ENCODE measurements around the gene REC114.
"Not testable (repeated sequence)": the region's sequence is repeated elsewhere in the genome, so short reads cannot be mapped to it uniquely, and the experiment has no call there.

REC114 gene, protein sequence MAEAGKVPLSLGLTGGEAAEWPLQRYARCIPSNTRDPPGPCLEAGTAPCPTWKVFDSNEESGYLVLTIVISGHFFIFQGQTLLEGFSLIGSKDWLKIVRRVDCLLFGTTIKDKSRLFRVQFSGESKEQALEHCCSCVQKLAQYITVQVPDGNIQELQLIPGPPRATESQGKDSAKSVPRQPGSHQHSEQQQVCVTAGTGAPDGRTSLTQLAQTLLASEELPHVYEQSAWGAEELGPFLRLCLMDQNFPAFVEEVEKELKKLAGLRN

DNA sequence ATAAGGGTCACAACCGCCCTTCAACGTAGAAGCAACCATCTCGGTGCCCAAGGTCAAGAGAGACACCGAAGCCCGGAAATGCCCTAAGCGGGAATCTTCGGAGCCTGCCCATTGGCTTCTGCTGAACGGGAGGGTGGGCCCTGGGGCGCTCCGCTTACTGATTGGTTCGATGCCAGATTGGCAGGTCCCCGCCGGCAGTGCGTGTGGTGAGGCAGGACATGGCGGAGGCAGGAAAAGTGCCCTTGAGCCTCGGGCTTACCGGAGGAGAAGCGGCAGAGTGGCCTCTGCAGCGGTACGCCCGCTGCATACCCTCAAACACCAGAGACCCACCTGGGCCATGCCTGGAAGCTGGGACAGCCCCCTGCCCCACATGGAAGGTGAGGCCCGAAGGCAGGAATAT is at the start of gene REC114:
Gene REC114, plus strand, starts transcription at position 197 of the 400 bp plus-strand sequence. Its CDS starts 22 bp downstream, at position 219.
- no peak for DNase-seq (ENCODE audit: low spot score)

DNA sequence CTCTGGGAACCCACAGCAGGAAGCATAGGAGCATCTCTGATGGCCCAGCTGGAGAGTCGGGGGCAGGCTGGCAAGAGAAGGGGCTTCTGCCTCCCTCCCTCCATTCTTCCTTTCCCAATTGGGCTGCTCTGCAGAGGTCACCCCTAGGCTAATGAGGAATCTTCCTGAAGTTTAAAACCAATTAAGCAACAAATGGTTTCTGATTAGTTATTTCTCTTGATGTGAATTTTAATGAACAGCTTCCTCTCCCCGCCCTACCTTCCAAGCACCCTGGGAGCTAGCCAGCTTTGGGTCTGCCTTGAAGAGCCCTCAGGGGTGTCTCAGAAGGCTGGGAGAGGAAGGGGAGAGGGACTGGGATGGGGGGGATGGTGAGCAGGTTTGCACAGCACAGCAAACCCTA is 49.6 kb upstream of the REC114 start:
- DNase-seq (ENCODE audit: low spot score) = no peak

DNA sequence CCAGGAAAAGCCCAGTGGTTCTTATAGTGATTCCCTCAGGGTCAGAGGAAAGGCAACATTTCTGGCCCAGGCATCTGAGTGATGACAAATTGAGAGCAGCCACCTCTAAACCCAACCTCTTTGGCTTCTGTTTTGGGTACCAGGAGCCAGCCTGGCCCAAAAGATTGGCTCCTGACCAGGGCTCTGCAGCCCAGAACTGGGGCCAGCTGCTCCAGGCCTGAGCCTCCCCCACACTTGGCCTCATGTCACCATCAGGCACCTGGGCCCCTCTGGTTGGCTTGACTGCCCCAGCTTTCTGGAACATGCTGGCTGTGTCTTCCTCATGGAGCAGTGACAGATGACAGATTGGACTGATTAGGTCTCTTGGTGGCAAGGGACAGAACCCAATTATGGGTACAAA is 48.2 kb upstream of the REC114 start:
- no peak for DNase-seq (ENCODE audit: low spot score)

DNA sequence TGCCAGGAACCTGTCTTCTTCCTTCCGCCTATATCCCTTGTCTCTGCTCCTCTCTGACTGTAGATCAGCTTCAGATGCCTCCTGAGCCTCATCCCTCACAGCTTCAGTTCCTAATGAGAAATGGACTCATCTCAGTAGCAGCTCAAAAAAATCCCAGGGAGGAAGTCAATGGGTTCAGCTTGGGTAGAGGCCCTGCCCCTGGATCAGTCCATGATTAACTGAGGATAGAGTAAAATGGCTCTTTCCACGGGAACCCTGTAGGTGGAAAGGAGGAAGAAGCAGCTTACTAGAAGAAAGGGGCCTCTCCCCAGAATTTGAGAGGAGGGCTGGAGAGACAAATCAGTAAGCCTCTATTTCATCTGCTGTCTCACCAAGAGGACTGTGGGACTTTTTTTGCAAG is 47.3 kb upstream of the REC114 start:
- no peak for DNase-seq (ENCODE audit: low spot score)

DNA sequence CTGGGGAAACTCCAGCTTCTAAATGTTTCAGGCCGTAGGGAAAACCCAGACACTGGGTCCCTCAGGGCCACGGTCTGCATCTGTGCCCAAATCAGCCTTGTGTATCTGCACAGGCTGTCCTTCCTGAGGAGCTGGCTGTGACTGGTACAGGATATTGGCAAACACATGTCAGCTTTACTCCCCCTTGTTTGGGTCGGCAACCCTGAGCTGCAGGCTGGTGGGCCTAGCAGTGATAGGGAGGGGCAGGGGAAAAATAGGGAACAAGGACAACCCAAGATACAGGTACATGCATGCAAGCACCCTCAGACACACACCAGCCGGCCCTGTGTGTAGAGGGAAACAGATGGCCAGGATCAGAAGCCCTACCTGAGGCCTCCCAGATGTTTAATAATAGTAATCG is 45.5 kb upstream of the REC114 start:
- no peak for DNase-seq (ENCODE audit: low spot score)

DNA sequence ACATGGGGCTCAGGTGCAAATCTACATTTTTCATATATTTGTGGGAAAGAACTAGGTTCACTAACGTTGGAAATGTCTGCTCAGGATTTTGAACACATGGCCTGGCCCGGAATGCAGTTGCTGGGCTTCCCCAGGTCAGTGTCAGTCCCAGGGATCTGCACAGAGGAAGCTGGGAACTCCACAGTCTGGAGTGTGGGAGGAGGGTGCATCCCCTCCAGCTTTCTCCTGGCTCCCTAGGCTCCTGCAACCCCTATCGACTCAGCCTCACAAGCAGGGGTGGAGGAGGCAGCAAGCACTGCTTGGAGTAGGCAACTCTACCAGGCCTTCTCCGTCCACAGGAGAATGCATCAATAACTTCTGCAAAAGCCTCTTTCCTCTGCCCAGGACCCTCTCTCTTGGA is 44.1 kb upstream of the REC114 start:
- no peak for DNase-seq (ENCODE audit: low spot score)

DNA sequence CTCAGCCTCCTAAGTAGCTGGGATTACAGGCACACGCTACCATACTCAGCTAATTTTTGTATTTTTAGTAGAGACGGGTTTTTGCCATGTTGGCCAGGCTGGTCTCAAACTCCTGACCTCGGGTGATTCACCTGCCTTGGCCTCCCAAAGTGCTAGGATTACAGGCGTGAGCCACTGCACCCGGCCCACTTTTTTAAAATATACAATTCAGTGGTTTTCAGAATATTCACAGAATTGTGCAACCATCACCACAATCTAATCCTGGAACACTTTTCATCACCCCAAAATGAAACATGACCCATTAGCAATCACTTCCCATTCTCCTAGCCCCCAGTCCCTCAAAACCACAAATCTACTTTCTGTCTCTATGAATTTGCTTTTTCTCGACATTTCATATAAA is 42.7 kb upstream of the REC114 start:
- not testable (repeated sequence) for DNase-seq (ENCODE audit: low spot score)

DNA sequence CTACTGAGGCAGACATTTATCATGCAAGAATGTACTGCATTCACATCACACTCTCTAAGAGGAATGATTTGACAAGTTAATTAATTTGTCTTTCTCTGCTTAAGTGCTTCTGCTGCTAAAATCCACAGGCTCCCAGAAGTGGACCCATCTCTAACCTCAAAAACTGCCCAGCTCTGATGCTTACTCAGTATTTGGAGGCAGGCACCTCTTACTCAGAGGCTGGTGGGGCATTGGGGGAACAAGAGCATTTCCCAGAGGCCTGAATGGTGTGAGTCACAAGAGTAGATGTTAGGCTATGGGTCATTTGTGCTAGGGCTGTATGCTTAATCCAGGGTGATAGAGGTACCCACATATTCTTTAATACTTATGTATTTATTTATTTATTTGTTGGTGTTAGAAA is 39.8 kb upstream of the REC114 start:
- DNase-seq (ENCODE audit: low spot score) = no peak

DNA sequence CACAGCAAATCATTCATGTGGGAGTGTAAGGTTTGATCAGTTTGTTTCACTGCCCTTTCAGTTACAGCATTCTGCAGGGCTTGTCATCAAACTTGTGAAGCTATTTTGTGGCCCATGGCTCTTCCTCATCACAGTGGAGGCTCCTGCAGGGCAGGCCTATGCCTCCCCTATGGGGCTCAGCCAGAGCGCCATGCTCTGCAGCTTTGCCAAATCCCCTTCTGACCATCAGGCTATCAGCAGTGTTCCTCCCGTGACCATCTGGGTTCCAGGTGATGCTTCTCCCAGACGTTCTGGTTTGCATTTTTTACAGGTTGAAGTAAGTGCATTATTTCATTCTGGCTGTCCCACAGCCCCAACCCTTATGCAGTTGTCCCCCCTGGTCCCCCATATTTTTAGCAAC is 28.1 kb upstream of the REC114 start:
- no peak for DNase-seq (ENCODE audit: low spot score)

DNA sequence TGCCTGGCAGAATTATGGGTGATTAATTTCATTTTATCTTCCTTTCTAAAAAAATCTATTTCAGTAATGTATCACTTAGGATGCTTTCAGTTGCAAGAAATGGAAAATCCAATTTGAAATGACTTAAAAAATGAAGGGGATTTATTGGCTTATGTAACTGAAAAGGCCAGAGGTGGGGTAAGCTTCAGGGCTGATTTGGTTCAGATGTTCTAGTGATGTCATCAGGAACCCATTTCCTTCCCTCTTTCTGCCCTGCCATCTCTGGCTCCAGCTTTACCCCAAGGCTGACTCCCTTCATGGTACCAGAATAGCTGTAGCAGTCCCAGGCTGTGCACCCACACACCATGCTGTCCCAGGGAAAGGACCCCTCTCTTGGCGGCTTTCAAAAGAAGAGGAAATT is 18.5 kb upstream of the REC114 start:
- no peak for DNase-seq (ENCODE audit: low spot score)

DNA sequence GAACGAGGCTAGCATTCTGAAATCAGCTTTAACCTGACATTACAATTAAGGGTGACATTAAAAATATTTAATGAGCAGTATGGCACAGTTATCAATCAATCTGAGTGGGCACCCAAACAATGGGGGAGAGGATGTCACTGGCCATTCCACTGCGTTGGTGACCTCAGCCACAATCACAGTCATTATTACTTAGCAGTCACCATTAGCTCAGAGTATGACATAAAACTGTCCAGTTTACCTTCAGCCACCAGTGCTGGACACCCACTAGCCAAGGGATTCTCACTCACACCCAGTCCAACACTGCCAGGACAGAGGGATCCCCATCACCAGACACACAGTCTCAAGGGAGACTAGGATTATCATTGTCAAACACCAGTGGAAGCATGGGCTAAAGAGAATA is 17.5 kb upstream of the REC114 start:
- no peak for DNase-seq (ENCODE audit: low spot score)

DNA sequence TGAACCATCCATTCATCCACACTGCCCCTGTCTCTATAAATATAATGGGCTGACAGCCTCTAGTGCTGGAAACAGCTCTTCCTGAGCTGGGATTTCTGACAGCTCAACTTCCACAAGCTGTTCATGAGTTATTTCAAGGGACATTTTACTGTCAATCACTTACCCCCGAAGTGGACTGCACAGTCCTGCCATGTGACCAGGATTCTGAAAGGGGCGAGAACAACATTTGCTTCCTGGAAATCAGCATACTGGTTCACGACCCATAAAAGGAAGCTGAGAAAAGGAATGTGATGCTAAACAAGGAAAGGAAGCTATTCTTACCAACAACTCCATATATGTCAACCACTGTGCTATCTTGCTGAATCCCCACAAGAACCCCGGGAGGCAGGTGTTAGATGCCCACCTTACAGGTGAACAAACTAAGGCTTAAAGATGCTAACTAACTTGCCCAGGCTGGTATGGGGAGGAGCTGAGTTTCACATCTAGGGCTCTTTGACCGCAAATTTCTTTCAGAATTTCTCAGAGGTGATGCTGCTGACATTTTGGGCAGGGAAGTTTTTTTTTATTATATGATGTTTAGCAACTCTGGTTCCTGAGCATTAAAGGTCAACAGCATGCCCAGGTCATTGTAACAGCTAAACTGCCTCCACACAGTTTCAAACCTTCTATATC is 16.5 kb upstream of the REC114 start:
- no peak for DNase-seq (ENCODE audit: low spot score)

DNA sequence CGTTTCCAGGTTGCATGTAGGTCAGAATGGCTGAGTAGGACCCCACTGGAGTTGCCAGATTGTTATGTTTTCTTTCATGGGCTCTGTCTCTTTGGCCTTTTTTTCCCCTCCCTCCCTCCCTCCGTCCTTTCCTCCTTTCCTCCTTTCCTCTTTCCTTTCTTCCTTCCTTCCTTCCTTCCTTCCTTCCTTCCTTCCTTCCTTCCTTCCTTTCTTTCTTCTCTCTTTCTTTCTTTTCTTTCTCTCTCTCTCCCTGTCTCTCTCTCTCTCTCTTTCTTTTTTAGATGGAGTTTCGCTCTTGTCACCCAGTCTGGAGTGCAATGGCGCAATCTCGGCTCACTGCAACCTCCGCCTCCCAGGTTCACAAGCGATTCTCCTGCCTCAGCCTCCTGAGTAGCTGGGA is 11.6 kb upstream of the REC114 start:
- DNase-seq (ENCODE audit: low spot score) = not testable (repeated sequence)

DNA sequence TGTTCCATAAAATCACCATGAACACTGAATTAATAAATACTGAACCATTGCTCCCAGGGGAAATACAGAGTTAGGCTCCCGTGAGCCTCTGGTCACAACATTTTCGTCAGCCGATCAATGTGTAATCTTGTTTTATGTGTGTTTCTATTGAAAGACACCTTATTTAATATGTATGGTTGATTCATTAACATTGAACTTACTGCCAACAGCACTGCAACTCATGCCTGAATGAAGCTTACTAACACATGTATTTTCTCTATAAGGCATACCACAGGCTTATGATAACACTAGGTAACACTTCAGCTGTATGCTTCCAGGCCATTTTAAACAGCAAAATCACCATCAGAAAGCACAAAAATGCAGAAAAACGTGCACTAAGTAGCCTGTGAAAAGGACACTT is 9.1 kb upstream of the REC114 start:
- DNase-seq (ENCODE audit: low spot score) = no peak

DNA sequence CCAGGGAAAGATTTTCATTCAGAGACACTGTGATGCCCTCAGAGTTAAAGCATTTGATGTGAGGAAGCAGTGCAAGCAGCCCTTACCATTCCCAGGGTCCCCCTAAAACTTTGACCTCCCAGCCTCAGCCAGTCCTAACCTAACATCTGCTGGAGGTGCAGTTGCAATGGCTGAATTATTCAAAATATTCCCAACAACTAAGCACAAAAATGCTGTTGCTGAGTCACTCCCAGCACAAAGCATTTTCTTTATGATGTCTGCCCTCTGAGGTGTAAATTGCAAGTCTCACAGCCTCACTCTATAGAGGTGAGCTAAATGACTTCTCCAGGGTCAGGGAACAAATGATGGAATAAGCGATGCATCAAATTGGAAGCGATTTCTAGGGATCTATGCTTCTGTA is 6.4 kb upstream of the REC114 start:
- no peak for DNase-seq (ENCODE audit: low spot score)

DNA sequence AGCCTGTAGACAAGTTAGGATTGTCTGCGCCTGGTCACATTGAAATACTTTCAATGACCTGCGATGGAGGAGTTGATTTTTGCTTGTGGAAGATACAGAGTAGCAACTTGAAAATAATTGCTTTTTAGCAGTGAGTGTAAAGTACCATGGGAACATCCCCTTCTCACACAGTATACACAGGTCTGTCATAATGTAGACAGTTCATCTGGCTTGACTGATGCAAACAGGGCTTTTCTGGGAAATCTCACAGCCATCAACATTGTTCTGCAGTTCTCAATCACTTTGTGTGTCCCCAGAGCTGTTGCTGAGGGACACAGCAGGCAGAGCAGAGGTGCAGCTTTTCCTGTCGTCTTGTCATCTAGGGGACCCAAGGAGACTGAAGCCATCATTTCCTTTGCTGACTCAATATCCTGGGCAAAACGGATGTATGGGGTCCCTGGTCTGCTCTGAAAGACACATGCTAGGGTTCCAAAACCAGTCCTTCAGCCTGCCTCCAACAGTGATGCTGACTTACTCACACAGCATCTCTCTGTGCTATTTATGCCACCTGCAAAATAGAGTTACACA is 5.3 kb upstream of the REC114 start:
- DNase-seq (ENCODE audit: low spot score) = no peak

DNA sequence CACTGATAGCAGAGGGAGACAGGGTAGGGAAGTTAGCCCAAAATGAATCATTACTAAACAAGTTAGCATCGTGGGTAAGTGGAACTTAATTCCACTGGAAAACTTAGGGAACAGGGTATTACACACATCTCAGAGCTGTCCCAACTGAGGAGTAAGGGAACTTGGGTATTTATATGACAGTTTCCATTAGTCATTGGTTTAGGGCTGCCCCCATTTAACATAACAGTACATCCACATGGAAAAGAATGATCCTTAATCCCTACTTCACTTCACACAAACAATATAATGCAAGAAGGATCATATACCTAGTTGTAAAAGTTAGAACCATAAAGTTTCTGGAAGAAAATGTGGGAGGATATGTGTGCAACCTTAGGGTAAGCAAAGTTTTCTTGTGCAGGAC is 4.3 kb upstream of the REC114 start:
- no peak for DNase-seq (ENCODE audit: low spot score)

DNA sequence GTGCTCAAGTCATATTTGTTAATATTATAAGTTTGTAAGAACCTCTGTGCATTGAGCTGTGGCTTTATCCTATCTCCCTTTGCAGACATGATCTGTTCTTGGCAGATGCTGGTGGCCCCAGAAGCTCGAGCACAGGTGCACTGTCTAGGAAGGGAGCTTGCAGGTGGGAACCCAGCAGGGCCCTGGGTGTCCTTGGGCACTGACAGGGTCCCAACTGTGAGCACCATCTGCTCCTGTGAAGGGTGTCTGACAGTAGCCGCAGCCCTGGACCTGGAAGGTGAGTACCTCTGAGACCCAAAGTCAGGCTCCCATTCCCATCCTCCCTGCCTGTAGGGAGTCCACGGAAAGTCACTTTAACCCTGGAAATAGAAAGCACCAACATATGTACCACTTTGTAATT is 2.4 kb upstream of the REC114 start:
- DNase-seq (ENCODE audit: low spot score) = no peak

DNA sequence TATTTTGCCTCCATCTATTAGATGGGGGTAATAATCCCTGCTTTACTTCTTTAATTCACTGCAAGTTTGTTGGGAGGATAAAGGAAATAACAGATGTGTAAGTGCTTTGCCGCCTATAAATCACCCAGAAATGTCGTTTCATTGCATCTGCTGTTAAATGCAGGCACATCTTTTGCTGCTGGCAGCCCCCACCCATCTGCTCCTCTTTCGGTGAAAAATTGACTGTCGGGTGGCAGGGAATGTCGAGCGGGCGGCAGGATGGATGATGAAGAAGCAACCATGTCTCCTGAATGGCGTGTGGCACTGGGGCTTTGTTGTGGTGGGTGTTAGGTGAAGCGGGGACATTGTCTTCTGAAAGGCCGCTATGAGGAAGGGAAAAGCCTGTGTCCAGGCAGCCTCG is 543 bp upstream of the REC114 start:
- no peak for DNase-seq (ENCODE audit: low spot score)

DNA sequence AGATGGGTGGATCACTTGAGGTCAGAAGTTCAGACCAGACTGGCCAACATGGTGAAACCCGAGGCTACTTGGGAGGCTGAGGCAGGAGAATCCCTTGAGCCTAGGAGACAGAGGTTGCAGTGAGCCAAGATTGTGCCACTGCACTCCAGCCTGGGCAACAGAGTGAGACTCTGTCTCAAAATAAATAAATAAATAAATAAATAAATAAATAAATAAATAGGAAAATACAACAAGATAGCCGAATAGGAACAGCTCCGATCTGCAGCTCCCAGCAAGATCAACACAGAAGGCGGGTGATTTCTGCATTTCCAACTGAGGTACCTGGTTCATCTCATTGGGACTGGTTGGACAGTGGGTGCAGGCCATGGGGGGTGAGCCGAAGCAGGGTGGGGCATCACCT is 4.5 kb downstream of the REC114 start:
- DNase-seq (ENCODE audit: low spot score) = not testable (repeated sequence)

DNA sequence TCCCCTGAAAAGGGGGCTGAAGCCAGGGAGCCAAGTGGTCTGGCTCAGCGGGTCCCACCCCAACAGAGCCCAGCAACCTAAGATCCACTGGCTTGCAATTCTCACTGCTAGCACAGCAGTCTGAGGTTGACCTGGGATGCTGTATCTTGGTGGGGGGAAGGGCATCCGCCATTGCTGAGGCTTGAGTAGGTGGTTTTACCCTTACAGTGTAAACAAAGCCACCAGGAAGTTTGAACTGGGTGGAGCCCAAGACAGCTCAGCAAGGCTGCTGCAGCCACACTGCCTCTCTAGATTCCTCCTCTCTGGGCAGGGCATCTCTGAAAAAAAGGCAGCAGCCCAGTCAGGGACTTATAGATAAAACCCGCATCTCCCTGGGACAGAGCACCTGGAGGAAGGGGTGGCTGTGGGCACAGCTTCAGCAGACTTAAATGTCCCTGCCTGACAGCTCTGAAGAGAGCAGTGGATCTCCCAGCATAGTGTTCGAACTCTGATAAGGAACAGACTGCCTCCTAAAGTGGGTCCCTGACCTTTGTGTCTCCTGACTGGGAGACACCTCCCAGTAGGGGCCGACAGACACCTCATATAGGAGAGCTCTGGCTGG is 5.3 kb downstream of the REC114 start:
- DNase-seq (ENCODE audit: low spot score) = not testable (repeated sequence)

DNA sequence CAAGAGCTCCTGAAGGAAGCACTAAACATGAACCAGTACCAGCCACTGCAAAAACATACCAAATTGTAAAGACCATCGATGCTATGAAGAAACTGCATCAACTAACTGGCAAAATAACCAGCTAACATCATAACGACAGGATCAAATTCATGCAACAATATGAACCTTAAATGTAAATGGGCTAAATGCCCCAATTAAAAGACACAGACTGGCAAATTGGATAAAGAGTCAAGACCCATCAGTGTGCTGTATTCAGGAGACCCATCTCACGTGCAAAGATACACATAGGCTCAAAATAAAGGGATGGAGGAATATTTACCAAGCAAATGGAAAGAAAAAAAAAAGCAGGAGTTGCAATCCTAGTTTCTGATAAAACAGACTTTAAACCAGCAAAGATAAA is 7.0 kb downstream of the REC114 start:
- not testable (repeated sequence) for DNase-seq (ENCODE audit: low spot score)

DNA sequence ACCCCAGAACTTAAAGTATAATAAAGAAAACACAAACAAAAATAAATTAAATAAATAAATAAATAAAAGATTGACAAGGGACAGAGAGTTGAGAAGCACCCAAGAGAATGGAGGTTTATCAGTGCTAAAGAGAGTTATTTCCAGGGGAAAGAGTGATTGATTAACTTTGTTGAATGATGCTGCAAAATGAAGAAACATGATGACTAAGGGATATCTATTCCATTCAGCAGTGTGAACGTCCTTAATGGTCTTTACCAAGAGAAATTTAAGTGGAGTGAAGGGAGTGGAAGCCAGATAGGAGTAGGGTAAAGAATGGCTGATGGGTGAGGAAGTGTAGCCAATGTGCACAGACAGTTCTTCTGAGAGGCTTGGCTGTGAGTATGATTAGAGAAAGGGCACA is 11.1 kb downstream of the REC114 start:
- DNase-seq (ENCODE audit: low spot score) = no peak

Measured in hepatic stellate cell (primary cell).